H1 (cell line): ENCODE results near the gene PRSS36. TPM values are rescaled to one million over a fixed set of nuclear protein-coding genes. Genes with fewer than 3 reads are reported as not detected.

ENCODE experiments used
- TCF12 ChIP-seq: IDR thresholded peaks from 2 replicates; pipeline ENCODE4 v1.6.1; 2011; ENCODE audit warnings: low read depth, mild to moderate bottlenecking, low read length
- polyA plus RNA-seq, 7 experiments: library from polyadenylated mRNA; depleted of rRNA in 3 of 7; stranded (reverse) in 5 of 7; unstranded in 2 of 7; fragments of >200 nt in 5 of 7; fragments of 200-250 nt in 2 of 7; gene quantifications; 1 replicate in 5 of 7; 2 replicates in 1 of 7; 4 replicates in 1 of 7; pipeline versions ENCODE4 v1.2.1 to v1.2.3, GENCODE V29; 2011 to 2013; ENCODE audit warnings: missing spikeins in 2 of 7, mixed read lengths in 2 of 7
- total RNA-seq: library from RNA; stranded (reverse); fragmentation: NEBNext Ultra II Directional; extraction: Animal tissue kit (Norgen Biotek cat#: 25700); gene quantifications from 2 replicates; pipeline ENCODE4 v1.2.1, GENCODE V29; 2021

The PRSS36 gene
- total and polyA plus RNA-seq, 2 of the 8 experiments (the other 6 are each of a cell fraction or from before 2014, with no cell fraction given), result 1.3 to 1.9 TPM

GRCh38 chr16:31130899-31131298, 19.0 kb downstream of the PRSS36 start (continued):
- 0 out of 2 replicates have a peak, but pooled peaks have one; percentile 34 for TF ChIP-seq TCF12
- TF ChIP-seq, all 59 proteins: peak for 9
